ENCODE results near the gene EXPH5. TPM values are rescaled to one million over a fixed set of nuclear protein-coding genes. Genes with fewer than 3 reads are reported as not detected.

Gene EXPH5
- total and polyA plus RNA-seq, 2 of the 8 experiments (the other 6 are each of a cell fraction or from before 2014, with no cell fraction given) = 1.1 to 11.5 TPM

- Histone ChIP-seq H2AK5ac (ENCODE audit: low read depth, low read length) (no peak overlapping the region), H4K8ac (ENCODE audit: extremely low read depth, insufficient read depth, low read length) (no peak overlapping the region), H3K56ac (replicated peaks; ENCODE audit: insufficient read length, low read depth, low read length) (no peak overlapping the region), H3K36me3 (ENCODE audit: control insufficient read depth in 2 of 4, insufficient read depth in 4 of 4, low read length in 3 of 4) (no peaks in the 10 kb centered on the region), H2BK120ac (replicated peaks; ENCODE audit: low read depth, low read length) (no peak overlapping the region), H3K14ac (ENCODE audit: insufficient read length) (no peak overlapping the region), H2BK20ac (ENCODE audit: low read length) (no peak overlapping the region), H3K79me1 (ENCODE audit: low read depth, low read length) (no peaks in the 10 kb centered on the region), H3K27ac (ENCODE audit: low read depth, low read length) (no peak overlapping the region), H3K23me2 (ENCODE audit: low read depth, low read length) (no peaks in the 10 kb centered on the region; the same call in 1 of the 2 replicates), H3K79me2 (ENCODE audit: control insufficient read depth in 1 of 2, insufficient read depth in 2 of 2, low read length in 2 of 2) (no peaks in the 10 kb centered on the region), H4K91ac (replicated peaks; ENCODE audit: insufficient read length, low read length) (no peak overlapping the region), H3K18ac (ENCODE audit: extremely low read depth, low read length) (no peak overlapping the region), H3K27me3 (replicated peaks in 1 of 4; ENCODE audit: control insufficient read depth in 3 of 4, extremely low read depth in 1 of 4, insufficient read depth in 3 of 4, low read length in 3 of 4) (no peaks in the 10 kb centered on the region), H3K9ac (replicated peaks in 1 of 4; ENCODE audit: extremely low read depth in 1 of 4, low read depth in 3 of 4, low read length in 3 of 4) (no peak overlapping the region), H4K5ac (ENCODE audit: insufficient read length, low read depth, low read length) (no peak overlapping the region), H2BK15ac (ENCODE audit: low read length) (no peak overlapping the region), H3K23ac (ENCODE audit: insufficient read length) (no peak overlapping the region), H3K4me2 (ENCODE audit: insufficient read depth in 1 of 2, low read depth in 2 of 2, low read length in 2 of 2) (no peak overlapping the region), H4K20me1 (replicated peaks in 1 of 2; ENCODE audit: control insufficient read depth in 1 of 2, insufficient read depth in 2 of 2, low read length in 2 of 2) (no peaks in the 10 kb centered on the region), H3K9me3 (ENCODE audit: insufficient read depth in 2 of 2, low read depth in 1 of 2, low read length in 1 of 2) (no peaks in the 10 kb centered on the region), H2BK12ac (ENCODE audit: low read depth, low read length) (no peak overlapping the region), H3K4me1 (replicated peaks in 1 of 4; ENCODE audit: control insufficient read depth in 3 of 4, insufficient read depth in 4 of 4, low read length in 3 of 4) (no peaks in the 10 kb centered on the region), H3K4ac (replicated peaks; ENCODE audit: insufficient read length, low read depth, low read length) (no peak overlapping the region), H2BK5ac (ENCODE audit: low read depth, low read length) (no peak overlapping the region), H2AFZ (ENCODE audit: low read length) (0 out of 2 replicates have a peak overlapping the region, but pooled peaks have one; percentile 24), H3K4me3 (ENCODE audit: extremely low read depth in 1 of 4, insufficient read depth in 2 of 4, low read depth in 3 of 4, low read length in 4 of 4) (no peak overlapping the region)
- FAIRE-seq = no peak
- WGBS, 2 experiments (ENCODE audit: extremely low coverage in 1 of 2, insufficient coverage in 1 of 2, insufficient read length in 1 of 2, insufficient replicate concordance in 2 of 2, low coverage in 1 of 2, low lambda C conversion rate in 2 of 2, missing lambda C conversion rate in 1 of 2) = 93% methylated on average over 1 of the region's 1 CpG; no CpG with 5 or more reads in 1 of the 2 experiments
- TF ChIP-seq KDM1A (IDR thresholded peaks at IDR 0.05; ENCODE audit: borderline replicate concordance, low read length) (peak; percentile 83; the same call in 1 of the 2 replicates), CBX8 (IDR thresholded peaks at IDR 0.05; ENCODE audit: borderline replicate concordance, low read depth, low read length) (no peak)
- no peak for DNase-seq (ENCODE audit: low read depth in 1 of 2, low spot score in 2 of 2)
- CTCF ChIA-PET (ENCODE audit: partially characterized antibody) = no interaction called here
- POLR2A ChIA-PET (ENCODE audit: partially characterized antibody) = interaction anchor here (1.5 kb wide), 1 partner anchor 9 kb away, joined by 5 read pairs; no protein-coding TSS in a partner anchor
Measured at GRCh38 chr11:108608548-108608947, 15.0 kb upstream of the EXPH5 start.
